Right atrium auricular region (tissue), 2 donors: Measurements from ENCODE around the gene FGF6. TPM values are rescaled to one million over a fixed set of nuclear protein-coding genes. Genes with fewer than 3 reads are reported as not detected.

Experiments used
- DNase-seq: peaks from one replicate; pipeline ENCODE4 v3.0.0-alpha.2; 2019; ENCODE audit warnings: low spot score
- H3K27ac ChIP-seq, 2 donors: fragments of 200-600 bp; sonication (generic); 1 replicate in 1 of 2; 2 replicates in 1 of 2; pipeline ENCODE4 v1.5.1; 2016 to 2019
- H3K27me3 ChIP-seq, 2 donors: fragments of 200-600 bp; sonication (generic); one replicate each; pipeline versions ENCODE4 v1.5.1 to v1.6.0; 2017 to 2019
- H3K36me3 ChIP-seq: fragments of 200-600 bp; sonication (generic); one replicate; pipeline ENCODE4 v1.5.1; 2016
- H3K4me1 ChIP-seq, 2 donors: fragments of 200-600 bp; sonication (generic); one replicate each; pipeline versions ENCODE4 v1.5.1 to v1.6.0; 2017 to 2019
- H3K4me3 ChIP-seq, 2 donors: fragments of 200-600 bp; sonication (generic); 1 replicate in 1 of 2; 2 replicates in 1 of 2; pipeline ENCODE4 v1.5.1; 2017 to 2019; ENCODE audit warnings: mild to moderate bottlenecking in 1 of 2, moderate library complexity in 1 of 2
- H3K9me3 ChIP-seq, 2 donors: fragments of 200-600 bp; sonication (generic); one replicate each; pipeline ENCODE4 v1.5.1; 2019
- total RNA-seq, 2 donors: library from RNA; depleted of rRNA; stranded (reverse); fragments of >200 nt; gene quantifications; one replicate each; pipeline ENCODE4 v1.1.0, GENCODE V29; 2016
- TF ChIP-seq, protein P1 (sequence below), 2 donors: fragments of 200-600 bp; sonication (generic); IDR thresholded peaks; one replicate each; pipeline ENCODE4 v1.5.1; 2019; ENCODE audit warnings: antibody characterized with exemption in 2 of 2

FGF6 gene
- total RNA-seq, 2 donors from 2014 or later = not detected

DNA sequence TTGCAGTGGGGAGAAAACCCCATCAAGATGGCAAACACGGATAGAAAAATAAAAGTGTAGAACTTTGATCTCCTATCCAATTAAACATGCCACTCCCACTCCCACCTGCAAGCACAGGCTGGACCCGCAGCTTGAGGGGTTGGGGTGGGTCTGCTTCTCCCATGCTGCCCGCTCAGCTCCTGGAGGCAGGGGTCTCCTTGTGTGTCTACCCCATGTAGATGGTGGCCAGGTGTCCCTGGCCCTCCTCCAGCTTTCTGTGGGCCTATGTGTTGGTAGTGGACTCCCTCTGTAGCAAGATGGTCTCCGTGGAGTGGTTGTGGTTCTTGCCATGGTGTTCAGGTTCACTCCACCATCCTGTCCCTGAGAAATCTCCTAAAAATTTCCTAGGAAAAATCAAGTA, 42.6 kb downstream of the FGF6 start:
- no peak overlapping the region for H3K4me3 ChIP-seq
- no peak for DNase-seq
- no peaks in the 10 kb centered on the region for H3K36me3 ChIP-seq
- no peaks in the 10 kb centered on the region for H3K27me3 ChIP-seq
- TF ChIP-seq, protein P1, sequence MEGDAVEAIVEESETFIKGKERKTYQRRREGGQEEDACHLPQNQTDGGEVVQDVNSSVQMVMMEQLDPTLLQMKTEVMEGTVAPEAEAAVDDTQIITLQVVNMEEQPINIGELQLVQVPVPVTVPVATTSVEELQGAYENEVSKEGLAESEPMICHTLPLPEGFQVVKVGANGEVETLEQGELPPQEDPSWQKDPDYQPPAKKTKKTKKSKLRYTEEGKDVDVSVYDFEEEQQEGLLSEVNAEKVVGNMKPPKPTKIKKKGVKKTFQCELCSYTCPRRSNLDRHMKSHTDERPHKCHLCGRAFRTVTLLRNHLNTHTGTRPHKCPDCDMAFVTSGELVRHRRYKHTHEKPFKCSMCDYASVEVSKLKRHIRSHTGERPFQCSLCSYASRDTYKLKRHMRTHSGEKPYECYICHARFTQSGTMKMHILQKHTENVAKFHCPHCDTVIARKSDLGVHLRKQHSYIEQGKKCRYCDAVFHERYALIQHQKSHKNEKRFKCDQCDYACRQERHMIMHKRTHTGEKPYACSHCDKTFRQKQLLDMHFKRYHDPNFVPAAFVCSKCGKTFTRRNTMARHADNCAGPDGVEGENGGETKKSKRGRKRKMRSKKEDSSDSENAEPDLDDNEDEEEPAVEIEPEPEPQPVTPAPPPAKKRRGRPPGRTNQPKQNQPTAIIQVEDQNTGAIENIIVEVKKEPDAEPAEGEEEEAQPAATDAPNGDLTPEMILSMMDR (IDR thresholded peaks at IDR 0.05) = no peak
- no peak overlapping the region for H3K27ac ChIP-seq
- H3K4me1 ChIP-seq = no peaks in the 10 kb centered on the region
- H3K9me3 ChIP-seq = no peaks in the 10 kb centered on the region

DNA sequence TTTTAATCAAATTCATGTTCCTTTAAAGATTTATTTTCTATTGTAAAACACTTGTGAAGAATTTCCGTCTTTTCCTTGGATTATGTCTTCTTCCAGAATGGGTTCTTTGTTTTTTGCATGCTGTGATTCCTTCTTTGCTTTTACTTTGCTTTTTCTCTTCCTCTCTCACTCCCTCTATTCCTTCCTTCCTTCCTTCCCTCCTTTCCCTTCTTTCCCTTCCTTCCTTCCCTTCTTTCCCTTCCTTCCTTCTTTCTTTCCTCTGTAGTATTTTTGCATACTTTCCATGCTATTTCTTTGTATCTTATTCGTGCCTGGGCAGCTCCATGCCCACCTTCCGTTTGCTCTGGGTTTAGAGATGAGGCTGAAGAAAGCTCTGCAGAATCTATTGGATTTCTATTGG, 44.5 kb downstream of the FGF6 start:
- TF ChIP-seq, protein P1 (IDR thresholded peaks at IDR 0.05) = no peak
- H3K27me3 ChIP-seq = no peaks in the 10 kb centered on the region

DNA sequence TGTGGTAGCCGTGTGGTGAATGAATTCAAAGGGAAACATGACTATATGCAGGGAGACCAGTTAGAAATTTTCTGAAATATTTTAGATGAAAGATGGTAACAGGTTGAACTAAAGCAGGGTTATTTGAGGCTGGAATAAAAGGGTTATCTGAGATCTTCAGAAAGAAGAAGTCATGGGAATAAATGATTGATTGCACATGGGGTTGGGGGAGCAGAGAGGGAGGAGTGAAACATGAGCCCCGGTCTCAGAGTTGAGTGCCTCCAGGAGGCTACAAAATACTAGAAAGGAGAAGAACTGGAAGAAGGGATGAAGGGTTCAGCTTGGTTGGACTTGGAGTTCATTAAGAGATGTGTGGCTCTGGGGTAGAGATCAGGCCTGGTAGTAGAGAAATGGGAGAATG, 49.8 kb downstream of the FGF6 start:
- H3K9me3 ChIP-seq = no peaks in the 10 kb centered on the region
- DNase-seq = no peak
- no peaks in the 10 kb centered on the region for H3K27me3 ChIP-seq
- H3K27ac ChIP-seq = no peak overlapping the region
- no peak overlapping the region for H3K4me3 ChIP-seq
- TF ChIP-seq, protein P1 (IDR thresholded peaks at IDR 0.05) = no peak
- H3K36me3 ChIP-seq = no peaks in the 10 kb centered on the region
- H3K4me1 ChIP-seq = peaks cover 0 to 8% of the 10 kb centered on the region in 2 donors

More for the DNA sequence above, 44.5 kb downstream of the FGF6 start:
- no peak overlapping the region for H3K27ac ChIP-seq
- H3K9me3 ChIP-seq = no peaks in the 10 kb centered on the region
- H3K36me3 ChIP-seq = no peaks in the 10 kb centered on the region
- no peaks in the 10 kb centered on the region for H3K4me1 ChIP-seq
- no peak overlapping the region for H3K4me3 ChIP-seq
- DNase-seq = no peak

DNA sequence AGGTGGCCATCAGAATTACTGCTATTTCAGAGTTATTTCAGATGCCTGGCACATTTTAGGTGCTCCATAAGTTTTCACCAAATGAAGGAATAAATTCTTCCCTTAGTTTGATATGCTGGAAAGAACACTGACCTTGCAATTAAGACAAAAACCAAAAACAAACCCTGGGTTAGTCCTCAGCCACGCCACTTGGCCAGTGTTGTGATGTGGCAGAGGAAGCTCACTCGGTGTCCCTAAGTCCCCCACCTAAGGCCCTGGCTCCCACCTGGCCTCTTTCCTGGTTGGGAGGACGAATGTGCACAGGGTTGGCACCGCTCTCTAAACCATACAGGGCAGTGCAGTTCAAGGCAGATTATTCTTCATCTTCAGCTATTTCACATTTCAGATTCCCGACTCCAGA, 52.4 kb downstream of the FGF6 start:
- Histone ChIP-seq H3K36me3 (no peaks in the 10 kb centered on the region), H3K27me3 (no peaks in the 10 kb centered on the region), H3K4me1 (peaks cover 0 to 8% of the 10 kb centered on the region in 2 donors), H3K9me3 (no peaks in the 10 kb centered on the region), H3K4me3 (no peak overlapping the region), H3K27ac (no peak overlapping the region)
- TF ChIP-seq, protein P1 (IDR thresholded peaks at IDR 0.05) = no peak
- DNase-seq = no peak

DNA sequence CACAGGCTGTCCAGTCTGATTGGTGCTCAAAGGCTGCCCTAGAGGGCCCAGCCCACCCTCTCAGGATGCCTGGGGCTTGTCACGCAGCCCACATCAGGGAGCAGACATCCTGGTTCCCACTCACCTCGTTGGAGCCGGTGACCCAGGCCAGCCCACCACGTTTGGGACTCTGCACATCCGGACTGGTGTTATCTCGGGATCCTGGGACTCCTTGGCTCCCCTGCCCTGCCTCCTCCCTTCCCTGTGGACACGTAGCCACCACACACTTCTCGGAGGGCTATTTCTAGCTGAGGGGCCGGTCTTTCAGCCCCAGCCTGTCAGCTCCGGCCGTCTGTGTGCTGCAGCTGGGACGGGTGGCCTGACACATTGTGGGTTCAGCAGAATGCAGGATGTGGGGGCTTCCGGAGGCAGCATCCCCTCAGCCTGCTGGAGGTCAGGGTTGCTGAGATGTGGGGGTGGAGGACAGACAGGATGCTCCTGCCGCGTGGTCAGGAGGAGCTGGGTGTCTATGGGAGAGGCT, 53.3 kb downstream of the FGF6 start:
- TF ChIP-seq, protein P1 (IDR thresholded peaks at IDR 0.05) = no peak
- H3K4me3 ChIP-seq = no peak overlapping the region
- H3K9me3 ChIP-seq = no peaks in the 10 kb centered on the region
- no peak for DNase-seq
- no peak overlapping the region for H3K27ac ChIP-seq
- H3K27me3 ChIP-seq = no peaks in the 10 kb centered on the region
- H3K36me3 ChIP-seq = no peaks in the 10 kb centered on the region
- peaks cover 0 to 8% of the 10 kb centered on the region in 2 donors for H3K4me1 ChIP-seq

DNA sequence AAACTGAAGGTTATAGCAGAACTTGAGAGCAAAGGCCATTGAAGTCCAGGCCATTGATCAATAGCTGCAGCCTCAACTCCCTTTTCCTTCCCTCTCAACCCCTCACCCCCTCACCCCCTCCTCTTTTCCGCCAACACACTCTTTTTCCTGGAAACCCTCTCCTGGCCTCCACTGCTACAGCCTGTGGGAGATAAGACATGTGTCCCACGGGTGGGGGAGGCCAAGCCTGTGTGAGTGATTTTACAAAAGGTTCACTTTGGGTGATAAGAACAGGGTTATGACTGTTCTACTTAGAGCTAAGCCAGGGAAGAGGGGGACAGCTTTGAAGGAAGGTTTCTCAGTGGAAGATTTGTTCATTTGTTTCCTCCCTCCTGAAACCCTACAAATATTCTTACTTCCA, 57.0 kb downstream of the FGF6 start:
- no peak for DNase-seq
- H3K36me3 ChIP-seq = no peaks in the 10 kb centered on the region

More for the DNA sequence above, 57.0 kb downstream of the FGF6 start:
- no peak overlapping the region for H3K4me3 ChIP-seq
- H3K27ac ChIP-seq = no peak overlapping the region
- no peaks in the 10 kb centered on the region for H3K9me3 ChIP-seq
- TF ChIP-seq, protein P1 (IDR thresholded peaks at IDR 0.05) = no peak
- no peaks in the 10 kb centered on the region for H3K27me3 ChIP-seq
- H3K4me1 ChIP-seq = peaks cover 0 to 8% of the 10 kb centered on the region in 2 donors
